ENCODE measurements around the gene TMEM116. TPM values are rescaled to one million over a fixed set of nuclear protein-coding genes. Genes with fewer than 3 reads are reported as not detected.

Gene TMEM116
- total and polyA plus RNA-seq, 2 donors (not counting 3 experiments of a cell fraction or from before 2014, with no cell fraction given): 1.6 to 3.9 TPM

GRCh38 chr12:111975161-111975931 lies 37.6 kb downstream of the TMEM116 start:
- CTCF ChIA-PET: interaction anchor here (1.2 to 1.4 kb wide), 2 partner anchors 31 to 106 kb away, joined by 3 to 6 read pairs; no protein-coding TSS in a partner anchor
- dilution Hi-C loops (cut with MboI; ENCODE audit: extremely low pct_ligation_motif_present, low sequenced_read_pairs): no loop called here

More at GRCh38 chr12:111975161-111975931, 37.6 kb downstream of the TMEM116 start:
- POLR2A ChIA-PET: no interaction called here
- H3K4me3 ChIP-seq (replicated peaks in 1 of 3; ENCODE audit: insufficient read depth in 1 of 3, low read depth in 1 of 3, low read length in 3 of 3): no peak overlapping the region
- no peaks in the 10 kb centered on the region for H3K9me3 ChIP-seq (replicated peaks; ENCODE audit: control insufficient read depth, insufficient read depth, low read length)
- DNase-seq (ENCODE audit: low read depth, low spot score) (no peak), FAIRE-seq (no peak)
- H3K4me1 ChIP-seq (ENCODE audit: control insufficient read depth, extremely low read depth, insufficient read depth, low read length): no peaks in the 10 kb centered on the region
- H3K36me3 ChIP-seq (ENCODE audit: control insufficient read depth in 2 of 2, extremely low read depth in 1 of 2, insufficient read depth in 2 of 2, low read length in 2 of 2): no peaks in the 10 kb centered on the region
- H3K27me3 ChIP-seq (ENCODE audit: control insufficient read depth in 2 of 2, insufficient read depth in 2 of 2, low read length in 2 of 2): no peaks in the 10 kb centered on the region
- no peaks in the 10 kb centered on the region for H3K79me2 ChIP-seq (ENCODE audit: control insufficient read depth, insufficient read depth, low read length)
- no peak overlapping the region for H3K27ac ChIP-seq (ENCODE audit: insufficient read depth, low read depth, low read length)
- H3K9ac ChIP-seq (replicated peaks; ENCODE audit: extremely low read depth, insufficient read depth, low read length): no peak overlapping the region
- no peak overlapping the region for H3K4me2 ChIP-seq (ENCODE audit: insufficient read depth, low read length)
- no peaks in the 10 kb centered on the region for H4K20me1 ChIP-seq (replicated peaks; ENCODE audit: control insufficient read depth, extremely low read depth, insufficient read depth, low read length)
- no TSS peak for BruUV-seq (replicated peaks)
- no peak for TF ChIP-seq GATA2 (IDR thresholded peaks at IDR 0.05; ENCODE audit: insufficient read depth, insufficient read length, low read depth, low read length)
- TF ChIP-seq EZH2 (IDR thresholded peaks at IDR 0.05; ENCODE audit: borderline replicate concordance, low read depth, low read length, severe bottlenecking): no peak
- no peak for TF ChIP-seq FOS (IDR thresholded peaks at IDR 0.05; ENCODE audit: borderline replicate concordance, insufficient read depth, low read length)
- no peak for TF ChIP-seq CTCF (IDR thresholded peaks at IDR 0.05; ENCODE audit: extremely low read depth in 1 of 2, insufficient read depth in 1 of 2, low read depth in 1 of 2, low read length in 2 of 2)
- H2AFZ ChIP-seq (ENCODE audit: low read depth, low read length): no peak overlapping the region
- intact Hi-C loops (cut with micrococcal nuclease): no loop called here
- H3K9me1 ChIP-seq (replicated peaks; ENCODE audit: control insufficient read depth, extremely low read depth, insufficient read depth, low read length): no peaks in the 10 kb centered on the region

Measured in endothelial cell of umbilical vein (primary cell).